GM12892 (cell line): ENCODE measurements around the gene EPB41L3.

Experiments
- POLR2A ChIP-seq: IDR thresholded peaks from 2 replicates; pipeline ENCODE4 v1.6.1; 2011; ENCODE audit warnings: low read depth, low read length, control low read depth
- POLR2AphosphoS5 ChIP-seq: IDR thresholded peaks from 2 replicates; pipeline ENCODE4 v1.6.1; 2011; ENCODE audit warnings: low read depth, low read length, control low read depth
- TAF1 ChIP-seq: IDR thresholded peaks from 2 replicates; pipeline ENCODE4 v1.6.1; 2011; ENCODE audit warnings: low read depth, mild to moderate bottlenecking, control low read depth, low read length, borderline replicate concordance

DNA sequence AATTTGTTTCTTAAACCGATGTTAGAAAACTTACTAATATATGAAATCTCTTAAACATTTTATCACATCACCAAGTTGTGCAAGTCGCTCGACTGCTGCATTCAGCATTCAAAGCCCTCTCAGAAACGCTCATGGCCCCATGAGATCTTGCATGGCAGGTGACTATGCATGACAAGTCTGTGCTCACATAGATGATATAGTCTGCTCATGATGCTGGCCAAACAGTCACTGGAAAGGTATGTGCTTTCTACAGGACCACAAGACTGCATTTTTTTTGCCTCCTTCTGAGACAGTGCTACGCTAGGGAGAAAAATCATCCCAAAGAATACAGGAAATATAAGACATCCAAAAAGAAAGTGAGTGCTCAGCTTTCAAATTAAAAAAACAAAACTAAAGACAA is 150.0 kb downstream of the EPB41L3 start:
- TF ChIP-seq TAF1: no peak
- no peak for TF ChIP-seq POLR2AphosphoS5
- no peak for TF ChIP-seq POLR2A
